ENCODE results near the gene EPN3.

The EPN3 gene

DNA sequence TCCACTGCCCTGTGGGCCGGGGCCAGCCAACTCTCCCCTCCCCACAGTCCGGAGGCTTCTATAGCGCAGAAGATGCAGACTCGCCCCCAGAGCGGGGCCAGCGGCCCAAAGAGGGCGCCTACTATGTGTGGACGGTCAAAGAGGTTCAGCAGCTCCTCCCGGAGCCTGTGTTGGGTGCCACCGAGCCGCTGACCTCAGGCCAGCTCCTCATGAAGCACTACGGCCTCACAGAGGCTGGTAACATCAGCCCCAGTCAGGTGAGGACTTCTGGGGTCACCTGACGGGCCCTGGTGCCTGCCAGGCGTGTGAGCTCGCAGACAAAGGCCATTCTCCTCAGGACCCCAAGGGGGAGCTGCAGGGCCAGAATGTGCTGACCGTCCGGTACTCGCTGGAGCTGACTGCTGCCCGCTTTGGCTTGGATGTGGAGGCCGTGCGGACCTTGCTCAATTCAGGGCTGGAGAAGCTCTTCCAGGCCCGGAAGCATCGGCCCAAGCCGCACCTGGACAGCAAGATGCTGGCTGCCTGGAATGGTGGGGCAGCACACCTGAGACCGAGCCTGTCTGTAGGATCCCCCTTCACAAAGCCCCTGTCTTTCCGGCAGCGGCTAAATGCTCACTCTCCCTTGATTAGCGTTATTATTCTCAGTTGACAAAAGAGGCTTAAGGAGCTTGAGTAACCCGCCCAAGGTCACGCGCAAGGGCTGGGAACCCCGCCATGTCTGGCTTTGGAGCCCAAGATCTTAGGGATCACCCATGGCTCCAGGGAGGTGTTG lies 18.3 kb downstream of the EPN3 start:
- peak; percentile 72 to 85 (median 78) for DNase-seq

DNA sequence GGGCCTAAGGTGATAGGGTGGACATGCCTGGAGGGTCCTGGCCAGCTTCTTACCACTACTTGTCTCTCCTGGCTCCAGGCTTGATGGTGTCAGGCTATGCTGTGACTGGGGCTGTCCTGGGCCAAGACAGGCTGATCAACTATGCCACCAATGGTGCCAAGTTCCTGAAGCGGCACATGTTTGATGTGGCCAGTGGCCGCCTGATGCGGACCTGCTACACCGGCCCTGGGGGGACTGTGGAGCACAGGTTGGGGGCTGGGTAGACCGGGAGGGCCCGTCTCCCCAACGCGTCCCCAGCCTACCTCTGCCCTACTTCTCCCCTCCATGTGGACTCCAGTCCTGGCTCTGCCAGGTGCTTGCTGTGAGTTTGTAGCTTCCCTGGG lies 18.9 kb downstream of the EPN3 start:
- no peak for DNase-seq

DNA sequence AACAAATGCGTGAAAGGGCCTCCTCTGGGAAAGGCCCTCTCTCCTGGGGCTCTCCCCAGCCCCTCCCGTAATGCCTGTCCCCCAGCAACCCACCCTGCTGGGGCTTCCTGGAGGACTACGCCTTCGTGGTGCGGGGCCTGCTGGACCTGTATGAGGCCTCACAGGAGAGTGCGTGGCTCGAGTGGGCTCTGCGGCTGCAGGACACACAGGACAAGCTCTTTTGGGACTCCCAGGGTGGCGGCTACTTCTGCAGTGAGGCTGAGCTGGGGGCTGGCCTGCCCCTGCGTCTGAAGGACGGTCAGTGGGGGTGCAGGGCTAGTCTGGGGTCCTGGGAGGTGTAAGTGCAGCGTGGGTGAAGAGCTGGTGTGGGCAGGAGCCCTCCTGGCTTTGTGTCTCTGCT lies 19.3 kb downstream of the EPN3 start:
- DNase-seq, result no peak

DNA sequence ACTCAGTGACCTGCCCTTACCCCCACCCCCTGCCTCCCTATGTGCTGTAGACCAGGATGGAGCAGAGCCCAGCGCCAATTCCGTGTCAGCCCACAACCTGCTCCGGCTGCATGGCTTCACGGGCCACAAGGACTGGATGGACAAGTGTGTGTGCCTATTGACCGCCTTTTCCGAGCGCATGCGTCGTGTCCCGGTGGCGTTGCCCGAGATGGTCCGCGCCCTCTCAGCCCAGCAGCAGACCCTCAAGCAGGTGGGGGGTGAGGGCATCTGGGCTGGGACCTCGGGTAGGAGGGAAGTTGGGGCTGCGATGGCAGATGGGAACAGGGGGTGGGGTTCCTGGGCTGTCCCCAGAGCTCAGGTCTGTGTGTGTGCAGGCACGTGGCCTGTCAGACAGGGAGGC lies 21.7 kb downstream of the EPN3 start:
- no peak for DNase-seq

DNA sequence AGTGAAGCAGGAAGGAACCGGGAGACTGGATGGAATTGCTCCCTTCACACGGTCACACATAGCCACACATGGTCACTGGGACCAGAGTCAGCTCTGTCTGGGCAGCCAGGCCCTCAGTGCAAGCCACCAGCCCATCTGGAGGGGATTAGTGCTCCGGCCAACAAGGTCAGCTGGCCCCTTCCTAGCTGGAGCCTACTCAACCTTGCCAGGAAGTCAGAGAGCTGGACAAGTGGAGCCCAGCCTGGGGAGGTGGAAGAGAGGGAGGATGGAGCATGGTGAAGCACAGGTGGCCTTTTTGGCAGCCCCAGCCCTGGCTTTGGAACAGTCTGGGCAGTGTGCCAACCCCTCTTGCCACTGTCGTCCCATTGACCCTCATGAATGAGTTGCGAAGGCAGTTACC lies 24.3 kb downstream of the EPN3 start:
- no peak for DNase-seq

DNA sequence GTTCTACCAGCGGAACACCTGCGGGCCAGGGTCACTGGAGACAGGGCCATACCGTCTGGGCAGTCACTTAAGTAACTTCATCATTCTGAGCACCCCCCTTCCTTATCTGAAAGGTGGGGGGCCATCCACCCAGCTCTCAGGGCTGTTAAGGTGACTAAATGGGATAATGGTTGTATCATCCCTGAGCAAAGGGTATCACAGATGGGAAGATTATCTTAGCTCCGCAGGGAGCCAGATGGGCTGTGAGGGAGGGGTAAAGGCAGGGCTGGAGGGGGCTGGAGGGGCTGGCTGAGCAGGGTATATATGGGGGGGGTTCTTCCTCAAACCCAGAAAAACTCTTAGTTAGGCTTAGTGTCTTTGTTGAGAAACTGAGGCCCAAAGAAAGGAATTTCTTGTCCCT lies 25.1 kb downstream of the EPN3 start:
- DNase-seq, result no peak

DNA sequence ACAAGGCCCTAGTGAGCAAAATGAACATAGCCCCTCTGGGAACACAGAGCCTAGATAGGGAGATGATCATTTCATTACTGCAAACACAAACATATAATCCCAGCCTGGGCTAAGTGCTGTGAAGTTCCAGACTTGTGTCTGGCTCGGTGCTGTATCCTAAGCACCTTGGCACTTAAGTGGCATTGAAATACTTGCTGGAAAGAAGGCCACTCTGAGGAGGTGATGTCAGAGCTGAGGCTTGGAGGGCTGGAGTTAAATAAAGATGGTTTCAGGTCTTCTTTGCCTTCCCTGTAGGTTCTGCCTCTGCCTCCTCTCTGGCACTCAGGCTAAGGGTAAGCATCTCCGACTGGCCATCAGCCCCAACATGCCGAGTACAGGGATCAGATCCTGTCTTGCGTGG lies 25.6 kb downstream of the EPN3 start:
- DNase-seq, result no peak

DNA sequence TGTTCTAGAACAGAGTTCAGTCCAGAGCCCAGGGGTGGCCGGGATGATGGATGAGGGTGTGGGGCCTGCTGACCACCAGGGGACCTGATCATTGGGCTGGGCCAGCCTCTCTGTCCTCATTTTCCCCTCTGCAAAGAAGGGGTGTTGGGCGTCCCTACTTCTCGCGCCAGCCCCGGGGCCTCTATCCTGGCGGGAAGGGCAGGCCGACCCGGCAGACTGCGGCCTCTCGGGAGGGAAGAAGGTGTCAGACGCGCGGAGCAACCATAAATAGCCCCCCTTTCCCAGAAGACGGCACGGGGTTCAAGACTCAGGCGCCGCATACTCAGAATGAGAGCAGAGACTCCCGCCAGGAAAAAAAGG lies 26.0 kb downstream of the EPN3 start:
- DNase-seq, result no peak

DNA sequence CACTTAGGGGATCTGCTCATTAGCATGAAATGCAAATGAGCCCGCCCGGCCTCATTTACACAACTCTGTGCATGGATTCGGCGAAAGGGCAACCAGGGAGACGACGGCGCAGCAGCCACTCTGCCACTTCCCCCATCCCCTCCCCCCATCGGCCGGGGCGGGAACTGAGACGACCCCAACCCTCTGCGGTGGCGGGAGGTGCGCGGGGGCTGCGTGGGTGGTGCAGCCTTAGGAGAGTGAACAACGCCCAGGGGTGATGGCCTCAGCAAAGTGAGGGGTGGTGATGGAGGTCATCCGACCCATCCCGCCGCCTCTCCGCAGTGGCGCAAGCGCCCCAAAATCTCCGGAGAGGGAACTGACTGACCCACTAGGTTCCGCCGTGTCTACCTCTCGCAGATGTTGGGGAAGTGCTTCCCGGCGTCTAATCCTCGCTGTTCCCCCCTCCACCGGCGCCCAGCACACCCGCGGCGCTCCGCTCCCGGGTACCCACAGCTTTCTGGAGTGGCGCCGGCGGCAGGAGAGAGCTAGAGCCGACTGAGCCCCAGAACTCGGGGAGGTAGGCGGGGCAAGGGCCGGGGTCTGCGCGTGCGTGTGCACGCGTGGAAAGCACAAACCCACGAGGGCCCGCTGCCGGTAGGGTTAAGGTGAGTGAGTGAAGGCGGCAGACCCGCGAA lies 26.5 kb downstream of the EPN3 start:
- peak; percentile 40 to 68 (median 64) for DNase-seq

DNA sequence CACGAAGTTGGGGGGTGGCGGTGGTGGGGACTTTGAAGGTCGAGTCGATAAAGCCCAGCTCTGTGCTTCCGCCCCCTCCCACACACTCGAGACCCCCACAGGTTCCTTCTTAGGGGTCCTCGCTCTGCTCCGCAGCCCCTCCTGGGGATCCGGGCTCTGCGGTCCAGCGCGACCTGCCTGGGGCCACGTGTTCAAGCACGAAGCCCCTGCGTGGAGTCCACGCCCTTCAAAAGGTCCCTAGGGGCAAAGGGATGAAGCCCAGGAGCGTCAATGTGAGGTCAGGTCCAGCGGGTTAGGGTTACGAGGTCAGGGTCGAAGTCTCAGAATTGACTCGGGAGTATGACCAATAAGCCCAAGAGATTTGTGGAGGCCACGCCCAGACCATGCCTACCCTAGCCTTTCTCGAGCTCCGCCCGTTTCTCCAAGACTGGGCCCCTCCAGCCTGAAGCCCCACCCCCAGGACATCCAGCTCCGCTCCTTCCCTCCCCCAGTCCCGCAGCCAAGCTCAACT lies 27.2 kb downstream of the EPN3 start:
- DNase-seq, result peak; percentile 55 to 70 (median 66)

DNA sequence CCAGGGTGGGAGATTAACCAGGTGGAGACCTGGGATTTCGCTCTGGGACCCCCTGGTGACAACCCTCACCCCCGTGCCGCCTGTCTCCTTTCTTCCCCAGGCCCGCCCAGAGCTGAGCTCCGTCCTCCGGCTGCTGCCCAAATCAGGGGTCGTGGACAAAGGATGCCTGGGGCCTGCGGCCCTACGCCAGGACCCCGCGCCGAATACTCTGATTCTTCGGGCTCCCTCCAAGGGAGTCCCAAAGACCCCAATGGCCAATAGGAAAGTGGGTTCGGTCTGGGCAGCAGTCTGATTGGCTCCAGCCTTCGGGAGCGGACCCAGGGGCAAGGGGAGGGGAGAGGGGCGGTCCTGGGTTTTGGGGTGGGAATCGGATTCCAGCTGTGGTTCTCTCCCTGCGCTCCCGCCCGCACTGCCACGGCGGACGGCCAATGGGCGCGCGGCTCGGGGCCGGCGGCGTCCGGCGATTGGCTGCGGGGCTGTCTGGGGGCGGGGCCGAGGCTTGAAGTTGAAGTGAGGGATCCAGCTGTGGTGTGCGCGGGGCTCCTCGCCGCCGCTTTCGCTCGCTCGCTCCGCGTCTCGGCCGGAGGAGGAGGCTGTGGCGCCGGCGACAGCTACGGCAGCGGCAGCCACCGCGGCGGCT lies 27.8 kb downstream of the EPN3 start, which contains the start of gene CACNA1G:
Gene CACNA1G, plus strand, starts transcription at position 531 of the 640 bp plus-strand sequence. CDS start 745 bp downstream, outside the sequence.
- DNase-seq, result peak; percentile 86 to 94 (median 92)

DNA sequence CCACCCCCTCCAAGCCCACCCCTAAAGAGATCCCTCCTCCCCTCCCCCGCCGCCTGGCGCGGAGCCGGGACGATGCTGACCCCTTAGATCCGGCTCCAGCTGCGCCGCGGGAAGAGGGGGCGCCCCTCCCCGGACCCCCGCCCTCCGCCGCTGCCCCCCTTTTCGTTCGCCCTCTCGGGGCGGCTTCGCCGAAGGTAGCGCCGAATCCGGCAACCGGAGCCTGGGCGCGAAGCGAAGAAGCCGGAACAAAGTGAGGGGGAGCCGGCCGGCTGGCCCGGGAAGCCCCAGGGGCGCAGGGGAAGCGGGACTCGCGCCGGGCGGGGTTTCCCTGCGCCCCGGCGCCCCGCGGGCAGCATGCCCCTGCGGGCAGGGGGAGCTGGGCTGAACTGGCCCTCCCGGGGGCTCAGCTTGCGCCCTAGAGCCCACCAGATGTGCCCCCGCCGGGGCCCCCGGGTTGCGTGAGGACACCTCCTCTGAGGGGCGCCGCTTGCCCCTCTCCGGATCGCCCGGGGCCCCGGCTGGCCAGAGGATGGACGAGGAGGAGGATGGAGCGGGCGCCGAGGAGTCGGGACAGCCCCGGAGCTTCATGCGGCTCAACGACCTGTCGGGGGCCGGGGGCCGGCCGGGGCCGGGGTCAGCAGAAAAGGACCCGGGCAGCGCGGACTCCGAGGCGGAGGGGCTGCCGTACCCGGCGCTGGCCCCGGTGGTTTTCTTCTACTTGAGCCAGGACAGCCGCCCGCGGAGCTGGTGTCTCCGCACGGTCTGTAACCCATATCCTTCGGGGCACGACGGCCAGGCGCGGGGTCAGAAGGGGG lies 28.6 kb downstream of the EPN3 start:
- peak in 2 of 4 experiments; percentile 42 to 50 for DNase-seq

DNA sequence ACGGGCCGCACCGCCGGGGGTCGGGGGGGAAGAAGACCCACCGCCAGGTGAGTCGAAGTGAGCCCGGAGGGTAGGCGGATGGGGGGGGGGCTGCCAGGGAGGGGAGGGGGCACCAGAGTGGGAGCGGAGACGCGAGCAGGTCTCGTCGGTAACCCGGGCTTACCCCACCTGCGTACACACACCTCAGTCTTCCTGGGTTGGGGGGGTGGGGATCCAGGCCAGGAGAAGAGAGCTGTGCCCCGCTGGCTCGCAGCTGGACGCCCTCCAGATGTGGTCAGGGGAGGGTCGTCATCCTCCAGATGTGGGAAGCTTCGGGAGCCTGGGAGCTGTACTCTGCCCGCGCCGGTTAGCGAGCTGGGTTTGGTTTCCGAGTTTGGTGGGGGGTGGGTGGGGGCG lies 29.2 kb downstream of the EPN3 start:
- DNase-seq, result no peak

DNA sequence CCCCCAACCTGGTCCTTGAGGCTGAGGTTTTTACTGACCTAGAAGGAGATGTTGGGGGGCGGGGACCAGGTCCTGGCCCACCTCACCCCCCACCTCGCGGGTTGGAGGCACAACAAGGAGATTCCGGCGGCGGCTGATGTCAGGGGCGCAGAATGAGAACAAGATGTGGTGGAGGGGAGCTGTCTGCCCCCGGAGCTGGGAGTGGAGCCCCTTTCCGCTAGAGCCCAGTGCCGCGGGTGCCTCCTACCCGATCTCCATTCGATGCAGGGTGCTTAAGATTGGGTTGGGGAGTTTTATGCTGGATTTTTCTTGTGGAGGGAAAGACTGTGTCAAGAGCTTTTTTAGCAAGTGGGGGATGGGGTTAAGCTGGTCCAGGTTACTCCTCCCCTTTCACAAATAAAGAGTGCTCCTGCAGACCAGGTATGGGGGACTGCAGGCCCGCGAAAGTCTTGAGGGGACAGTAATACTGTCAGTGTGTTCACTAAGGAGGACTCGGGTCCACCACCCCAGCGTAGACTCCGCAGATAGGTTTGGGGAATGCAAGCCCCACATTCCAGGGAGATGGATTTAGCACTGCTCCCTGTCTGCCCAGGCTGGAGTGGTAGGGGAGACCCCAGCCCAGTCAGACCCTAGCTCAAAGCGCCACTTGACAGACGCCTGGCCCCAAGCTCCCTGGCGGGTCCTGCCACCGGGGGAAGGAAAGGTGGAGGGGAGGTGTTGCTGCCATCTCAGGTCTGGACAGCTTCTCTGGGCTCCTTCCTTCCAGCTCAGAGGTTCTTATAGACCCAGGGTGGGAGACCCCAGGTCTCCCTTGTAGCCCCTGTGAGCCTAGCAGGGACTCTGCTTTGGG lies 29.9 kb downstream of the EPN3 start:
- no peak for DNase-seq

DNA sequence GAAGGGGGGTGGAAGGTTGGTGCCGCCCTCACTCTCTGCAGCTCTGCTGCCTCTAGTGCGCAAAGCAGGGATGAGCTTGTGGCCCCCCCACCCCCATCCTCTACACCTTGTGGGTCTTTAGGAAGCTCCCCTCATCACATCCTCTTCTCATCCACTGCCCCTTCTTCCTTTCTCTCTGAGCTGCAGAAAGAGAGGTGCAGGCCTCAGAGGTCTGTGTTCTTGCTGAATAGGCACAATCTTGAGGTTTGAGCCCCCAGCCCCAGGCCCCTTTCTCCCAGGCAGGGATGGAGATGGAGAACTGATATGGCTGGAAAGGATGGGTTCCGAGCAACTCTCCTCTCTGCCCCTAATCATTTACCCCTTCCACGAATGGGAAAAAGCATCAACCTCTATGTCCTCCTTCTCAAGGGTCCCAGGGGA lies 30.6 kb downstream of the EPN3 start:
- DNase-seq, result no peak

DNA sequence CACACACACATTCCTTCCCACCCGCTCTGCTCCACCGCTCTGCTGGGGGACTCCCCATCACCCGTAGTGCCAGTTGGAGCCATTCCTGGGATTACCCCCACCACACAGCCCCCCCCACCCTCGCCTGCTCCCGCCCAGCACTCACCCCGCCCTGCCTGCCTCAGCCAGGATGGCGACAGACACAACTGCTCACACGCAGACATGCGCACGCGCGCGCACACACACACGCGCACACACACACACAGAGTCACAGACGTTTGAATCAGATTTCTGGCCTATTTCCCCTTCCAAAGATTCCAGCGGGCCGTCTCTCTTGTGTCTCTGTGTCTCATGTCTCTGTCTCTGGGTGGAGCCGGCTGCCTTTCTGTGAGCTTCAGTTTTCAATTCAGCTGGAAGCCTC lies 32.4 kb downstream of the EPN3 start:
- DNase-seq, result peak; percentile 62 to 73 (median 68)

DNA sequence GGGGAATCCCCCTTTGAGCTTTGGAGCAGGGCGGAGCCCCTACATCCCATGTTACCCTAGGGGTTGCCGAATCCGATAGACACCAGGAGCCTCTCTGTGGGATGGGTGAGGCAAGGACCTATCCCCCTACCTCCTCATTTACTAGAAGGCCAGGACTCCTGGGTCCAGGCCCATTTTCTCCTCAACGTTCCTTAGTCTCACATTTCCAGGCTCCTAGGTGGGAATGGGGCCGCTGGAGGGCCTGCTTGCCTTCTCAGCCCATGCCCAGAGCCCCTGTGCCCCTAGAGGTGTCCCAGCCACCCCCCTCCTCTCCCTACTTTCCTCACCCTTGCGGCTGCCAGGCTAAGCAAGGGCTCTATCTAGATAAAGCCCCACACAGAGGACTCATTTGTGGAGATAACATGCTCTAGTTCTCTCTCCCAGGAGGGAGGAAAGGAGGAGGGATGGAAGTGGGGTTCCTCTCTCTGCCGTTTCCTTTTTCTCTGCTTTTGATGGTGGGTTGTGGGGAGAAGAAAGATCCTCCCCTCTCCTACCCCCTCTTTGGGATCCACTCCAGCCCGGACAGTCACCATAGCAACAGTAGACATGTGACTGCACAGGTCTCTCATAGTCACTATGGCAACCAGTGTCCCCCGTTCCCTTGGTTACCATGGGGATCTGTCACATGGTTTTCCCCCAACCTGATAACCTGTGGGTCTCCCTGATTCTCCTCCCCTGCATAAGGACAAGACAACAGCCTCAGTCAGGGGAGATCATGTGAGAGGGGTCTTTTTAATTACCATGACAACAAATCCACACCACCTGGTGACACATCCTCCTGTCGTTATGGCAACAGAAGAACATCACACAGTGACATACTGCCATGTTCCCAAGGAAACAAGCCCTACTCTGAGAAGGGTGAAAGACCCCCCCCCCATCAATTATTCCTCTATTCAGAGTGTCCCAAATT lies 33.1 kb downstream of the EPN3 start:
- DNase-seq, result no peak

DNA sequence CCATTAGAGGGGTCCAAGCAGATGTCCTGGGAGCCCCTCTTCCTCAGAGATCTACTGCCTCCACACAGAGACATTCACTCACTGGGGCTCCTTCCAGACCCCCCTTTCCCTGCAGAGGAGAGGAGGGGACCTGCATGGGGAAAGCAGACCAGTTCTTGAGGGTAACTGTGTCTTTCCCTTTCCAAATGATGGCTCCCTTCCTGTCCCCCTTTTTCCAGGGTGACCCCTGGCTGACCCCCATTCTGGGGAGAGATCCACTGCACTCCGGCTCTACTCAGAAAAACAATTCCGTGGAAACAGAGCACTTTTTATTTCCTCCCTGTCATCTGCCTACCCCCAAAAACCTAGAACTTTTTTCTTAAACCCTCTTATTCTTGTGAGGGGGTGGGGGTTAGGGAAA lies 34.4 kb downstream of the EPN3 start:
- DNase-seq, result no peak

DNA sequence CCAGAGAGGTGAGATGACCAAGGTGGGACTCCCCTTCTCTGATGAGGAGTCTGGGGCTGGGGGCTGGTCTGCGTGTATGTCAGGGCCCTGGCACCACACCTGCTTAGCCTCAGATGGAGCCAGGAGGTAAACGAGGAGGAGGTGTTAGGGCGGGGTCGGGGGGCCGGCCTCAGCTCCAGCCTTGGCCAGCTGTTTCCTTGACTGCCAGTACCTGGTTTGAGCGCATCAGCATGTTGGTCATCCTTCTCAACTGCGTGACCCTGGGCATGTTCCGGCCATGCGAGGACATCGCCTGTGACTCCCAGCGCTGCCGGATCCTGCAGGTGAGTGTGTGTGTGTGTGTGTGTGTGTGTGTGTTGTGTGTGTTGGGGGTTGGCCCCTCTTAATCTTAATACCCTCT lies 36.1 kb downstream of the EPN3 start:
- no peak for DNase-seq

DNA sequence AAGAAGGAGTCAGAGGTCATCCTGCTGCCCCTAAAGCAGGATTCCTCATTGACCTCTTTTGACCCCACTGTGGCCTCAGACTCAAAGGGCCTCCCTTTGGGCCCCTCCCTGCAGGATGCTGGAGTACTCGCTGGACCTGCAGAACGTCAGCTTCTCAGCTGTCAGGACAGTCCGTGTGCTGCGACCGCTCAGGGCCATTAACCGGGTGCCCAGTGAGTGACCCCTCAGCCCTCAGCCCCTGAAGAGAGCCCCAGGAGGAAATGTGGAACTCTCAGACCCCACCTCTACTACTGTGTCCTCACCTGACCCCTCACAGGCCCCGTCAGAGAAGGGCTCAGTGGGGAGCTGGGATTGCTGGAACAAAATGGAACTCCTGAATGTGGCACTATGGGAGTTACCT lies 37.1 kb downstream of the EPN3 start:
- DNase-seq, result no peak

DNA sequence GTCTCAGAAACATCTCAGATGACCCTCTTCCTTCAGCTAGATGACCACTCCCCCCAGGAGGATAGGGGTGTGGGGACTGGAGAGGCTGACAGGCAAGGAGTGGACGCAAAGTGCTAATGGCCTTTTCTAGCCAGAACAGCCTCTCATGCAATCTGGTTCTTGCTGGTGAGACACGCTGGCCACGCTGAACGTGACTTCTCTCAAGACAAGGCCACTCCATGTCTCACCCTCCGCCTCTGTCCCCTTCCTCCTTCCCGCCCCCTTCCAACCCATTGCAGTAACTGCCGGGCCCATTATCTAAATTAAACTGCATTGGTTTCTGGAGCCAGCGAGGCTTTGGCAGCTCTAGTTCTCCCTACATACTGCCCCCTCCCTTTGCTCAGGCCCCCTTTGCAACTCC lies 37.5 kb downstream of the EPN3 start:
- DNase-seq, result no peak
